RPMI8226 (cell line): ENCODE measurements around the gene CD101.

Source experiments
- DNase-seq: peaks from one replicate; pipeline ENCODE4 v3.0.0-alpha.2; 2015

CD101 gene

GRCh38 chr1:116986421-116987255, 14.9 kb upstream of the CD101 start:
- DNase-seq = no peak

GRCh38 chr1:116987256-116987555, 14.4 kb upstream of the CD101 start:
- DNase-seq = peak; percentile 7

DNA sequence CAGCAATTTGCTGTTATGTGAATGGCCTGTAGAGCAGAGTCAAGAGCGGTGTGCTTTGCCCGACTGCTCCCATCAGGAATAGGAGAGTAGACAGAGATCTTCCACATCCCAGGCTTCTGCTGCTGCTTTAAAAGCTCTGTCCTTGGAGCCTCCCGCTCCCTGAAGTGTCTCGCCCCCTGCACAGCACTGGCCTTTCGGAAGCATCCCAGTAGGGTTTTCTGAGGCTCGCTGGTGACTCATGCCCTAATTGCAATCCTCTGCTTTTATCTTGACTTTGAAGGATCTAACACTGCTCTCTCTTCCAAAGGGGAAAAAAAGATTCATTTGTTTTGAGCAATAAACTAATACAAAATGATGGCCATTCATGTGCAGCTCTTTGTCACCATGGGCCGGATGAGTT, 13.3 kb upstream of the CD101 start:
- no peak for DNase-seq

DNA sequence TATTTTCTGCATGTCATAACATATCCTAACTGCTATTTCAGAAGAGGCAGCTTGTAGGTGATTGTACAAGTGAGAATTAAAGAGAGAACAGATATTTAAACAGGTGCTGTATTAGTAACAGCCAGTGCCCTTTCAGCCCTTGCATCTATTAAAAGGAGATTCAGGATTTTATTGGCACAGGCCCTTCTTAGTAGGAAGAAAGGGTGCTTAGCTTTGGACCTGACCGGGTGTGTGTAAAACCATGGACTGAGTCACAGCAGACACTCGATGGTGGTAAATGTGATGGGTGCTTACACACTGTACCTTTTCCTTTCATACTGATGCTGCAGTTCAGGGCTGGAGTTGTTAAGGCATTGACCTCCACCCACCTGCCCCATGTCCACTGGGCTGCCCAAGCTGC, 12.7 kb upstream of the CD101 start:
- DNase-seq = no peak

DNA sequence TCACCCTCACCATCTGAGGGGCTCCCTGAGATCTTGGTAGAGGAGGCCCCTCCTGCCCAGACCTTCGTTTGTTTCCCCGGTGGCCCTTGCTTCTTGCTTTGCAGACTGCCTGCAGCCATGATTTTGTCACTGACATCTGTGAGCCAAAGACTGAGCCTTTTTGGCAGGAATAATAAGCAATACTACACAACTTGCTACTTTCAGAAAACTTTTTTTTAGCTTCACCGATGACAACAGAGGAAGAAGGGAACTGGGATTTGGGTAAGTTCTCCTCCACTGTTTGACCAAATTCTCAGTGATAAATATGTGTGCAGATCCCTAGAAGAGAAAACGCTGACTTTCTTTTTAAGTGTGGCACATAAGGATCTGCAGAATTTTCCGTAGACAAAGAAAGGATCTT, 11.7 kb upstream of the CD101 start:
- no peak for DNase-seq

DNA sequence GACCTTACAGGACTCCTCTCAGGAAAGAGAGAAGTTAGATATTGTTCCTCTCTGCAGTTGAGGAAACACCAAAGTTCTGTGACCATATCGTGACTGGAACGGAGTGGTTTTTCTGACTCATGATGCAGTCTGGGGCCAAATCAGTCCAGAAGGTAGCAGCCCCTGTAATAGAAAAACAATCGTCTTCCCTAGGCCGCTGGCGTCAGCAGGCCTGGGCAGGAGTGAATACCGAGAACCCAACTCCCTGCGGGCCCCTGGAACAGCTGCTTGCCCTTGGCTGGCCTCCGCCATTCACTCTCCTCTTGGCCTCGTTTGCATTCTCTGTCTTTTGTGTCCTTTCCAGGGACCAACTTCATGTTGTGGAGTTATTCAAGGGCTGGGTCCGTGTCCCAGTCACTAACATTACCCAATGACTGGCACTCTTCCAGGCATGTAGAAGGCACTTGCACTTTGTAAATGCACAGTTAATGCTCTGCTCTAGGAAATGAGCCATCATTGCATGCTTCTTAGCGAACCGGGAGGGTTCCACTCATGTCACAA, 10.9 kb upstream of the CD101 start:
- DNase-seq = no peak

- DNase-seq = no peak
Measured at GRCh38 chr1:116991171-116991845, 10.3 kb upstream of the CD101 start.

DNA sequence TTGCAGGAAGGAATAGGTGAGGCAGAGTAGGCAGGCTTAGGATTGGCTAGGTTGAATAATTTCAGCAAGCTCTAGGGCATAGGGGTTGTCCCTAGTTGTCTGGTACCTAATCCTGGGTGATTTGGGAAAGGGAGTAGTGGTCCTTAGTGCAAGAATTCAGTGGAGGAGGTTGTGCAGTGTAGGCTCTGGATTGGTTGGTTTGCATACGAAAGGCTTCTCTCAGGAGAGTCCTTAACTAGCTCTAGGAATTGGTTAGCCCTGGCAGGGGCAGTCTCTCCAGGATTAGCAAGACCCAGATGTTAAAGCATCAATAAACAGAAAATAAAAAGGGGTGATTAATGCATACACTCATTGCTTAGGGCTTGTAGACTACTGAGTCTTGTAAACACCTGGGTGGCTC, 9.6 kb upstream of the CD101 start:
- DNase-seq = no peak

DNA sequence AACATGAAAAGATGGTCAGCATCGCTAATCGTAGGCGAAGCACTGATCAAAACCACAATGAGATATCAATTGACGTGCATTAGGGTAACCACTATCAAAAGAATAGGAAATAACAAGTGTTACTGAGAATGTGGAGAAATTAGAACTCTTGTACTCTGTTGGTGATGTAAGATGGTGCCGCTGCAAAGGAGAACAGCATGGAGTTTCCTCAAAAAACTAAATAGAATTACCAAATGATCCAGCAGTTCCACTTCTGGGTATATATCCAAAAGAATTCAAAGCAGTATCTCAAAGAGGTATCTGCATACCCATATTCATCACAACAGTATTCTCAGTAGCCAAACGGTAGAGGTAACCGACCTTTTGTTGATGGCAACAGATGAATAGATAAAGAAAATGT, 8.3 kb upstream of the CD101 start:
- no peak for DNase-seq

- no peak for DNase-seq
Measured at GRCh38 chr1:116994411-116994810, 7.1 kb upstream of the CD101 start.

DNA sequence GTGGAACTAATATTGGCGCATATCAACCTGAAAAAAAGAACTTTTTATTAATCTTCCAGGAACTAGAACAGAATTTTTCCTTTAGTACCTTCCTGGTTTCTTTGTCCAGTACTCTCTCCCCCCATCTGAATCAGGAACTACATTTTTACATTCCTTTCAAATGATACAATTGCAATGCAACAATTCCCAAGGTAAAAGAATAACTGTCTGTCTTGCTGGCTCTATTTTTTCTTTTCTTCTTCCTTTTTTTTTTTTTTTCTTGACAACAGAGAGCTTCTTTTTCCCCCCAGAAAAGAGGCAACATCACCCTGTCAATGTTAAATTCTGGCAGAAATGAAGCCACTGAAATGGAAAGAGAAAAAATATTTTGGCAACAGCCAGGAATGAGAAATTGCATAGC, 4.5 kb upstream of the CD101 start:
- DNase-seq = no peak

- no peak for DNase-seq
Measured at GRCh38 chr1:116997636-116998035, 3.9 kb upstream of the CD101 start.

DNA sequence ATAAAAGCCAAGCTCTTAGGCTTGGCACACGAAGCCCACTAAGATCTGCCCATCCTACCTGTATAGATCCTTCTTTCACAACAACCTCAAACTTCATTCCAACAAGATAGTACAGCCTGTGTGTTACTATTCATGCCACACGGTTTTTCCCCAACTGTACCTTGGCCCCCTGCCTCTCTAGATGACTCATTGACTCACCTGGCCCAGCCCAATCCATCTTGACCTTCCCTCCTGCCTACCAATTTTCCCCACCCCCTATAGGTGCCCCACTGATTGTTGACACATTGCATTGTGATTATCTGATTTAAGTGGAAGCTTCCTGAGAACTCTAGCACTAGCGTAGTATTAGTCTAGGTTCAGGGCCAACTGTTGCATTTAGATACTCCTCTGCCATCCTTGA, 2.0 kb upstream of the CD101 start:
- DNase-seq = no peak

DNA sequence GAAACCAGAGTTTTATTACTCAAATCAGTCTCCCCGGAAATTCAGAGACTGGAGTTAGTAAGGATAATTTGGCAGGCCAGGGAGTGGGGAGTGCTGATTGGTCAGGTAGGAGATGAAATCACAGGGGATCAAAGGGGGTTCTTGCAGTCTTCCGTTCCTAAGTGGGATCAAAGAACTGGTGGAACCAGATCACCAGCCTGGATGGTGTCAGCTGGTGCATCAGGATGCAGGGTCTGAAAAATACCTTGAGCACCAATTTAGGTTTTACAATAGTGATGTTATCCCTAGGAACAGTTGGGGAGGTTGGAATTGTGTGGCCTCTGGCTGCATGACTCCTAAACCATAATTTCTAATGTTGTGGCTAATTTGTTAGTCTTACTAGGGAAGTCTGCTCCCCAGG, 1.4 kb upstream of the CD101 start:
- DNase-seq = no peak

GRCh38 chr1:117003223-117003875, 1.8 kb downstream of the CD101 start:
- DNase-seq = no peak

- DNase-seq = no peak
Measured at GRCh38 chr1:117007719-117008013, 6.1 kb downstream of the CD101 start.

DNA sequence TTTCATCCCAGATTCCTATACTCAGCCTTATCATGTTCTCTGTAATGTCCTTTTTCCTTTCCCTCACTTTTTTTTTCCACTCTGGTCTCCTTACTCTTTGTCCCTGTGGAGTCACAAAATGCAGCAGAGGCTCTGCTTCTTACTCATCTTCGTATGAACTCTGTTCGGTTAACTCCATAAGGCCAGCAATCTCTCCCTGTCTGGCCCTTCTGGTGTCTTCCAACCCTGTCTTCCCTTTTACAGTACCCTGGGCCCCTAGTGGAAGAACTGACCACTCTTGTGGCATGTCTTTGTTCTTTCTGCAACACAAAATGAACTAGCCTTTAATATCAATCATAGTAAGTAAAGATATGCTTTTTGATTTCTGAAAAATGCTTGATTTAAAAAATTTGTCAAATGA, 7.1 kb downstream of the CD101 start:
- no peak for DNase-seq

DNA sequence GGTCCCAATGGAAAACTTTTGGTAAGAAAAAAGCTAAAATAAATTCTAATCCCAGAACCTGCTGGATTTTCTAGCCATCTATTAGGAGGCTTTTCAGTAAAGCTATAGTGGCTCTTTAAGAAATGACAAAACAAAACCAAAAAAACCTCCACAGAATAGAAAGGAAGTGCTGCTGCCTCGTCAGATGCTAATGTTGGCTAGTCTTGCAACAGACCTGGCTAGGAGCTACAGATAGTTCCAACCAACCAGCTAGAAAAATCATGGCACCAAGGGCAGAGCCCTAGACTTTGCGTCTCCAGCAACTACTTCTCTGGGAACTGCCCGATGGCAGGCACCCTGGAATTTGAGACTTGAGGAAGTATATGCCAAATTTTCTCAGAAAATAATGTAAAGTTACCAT, 7.6 kb downstream of the CD101 start:
- DNase-seq = no peak

DNA sequence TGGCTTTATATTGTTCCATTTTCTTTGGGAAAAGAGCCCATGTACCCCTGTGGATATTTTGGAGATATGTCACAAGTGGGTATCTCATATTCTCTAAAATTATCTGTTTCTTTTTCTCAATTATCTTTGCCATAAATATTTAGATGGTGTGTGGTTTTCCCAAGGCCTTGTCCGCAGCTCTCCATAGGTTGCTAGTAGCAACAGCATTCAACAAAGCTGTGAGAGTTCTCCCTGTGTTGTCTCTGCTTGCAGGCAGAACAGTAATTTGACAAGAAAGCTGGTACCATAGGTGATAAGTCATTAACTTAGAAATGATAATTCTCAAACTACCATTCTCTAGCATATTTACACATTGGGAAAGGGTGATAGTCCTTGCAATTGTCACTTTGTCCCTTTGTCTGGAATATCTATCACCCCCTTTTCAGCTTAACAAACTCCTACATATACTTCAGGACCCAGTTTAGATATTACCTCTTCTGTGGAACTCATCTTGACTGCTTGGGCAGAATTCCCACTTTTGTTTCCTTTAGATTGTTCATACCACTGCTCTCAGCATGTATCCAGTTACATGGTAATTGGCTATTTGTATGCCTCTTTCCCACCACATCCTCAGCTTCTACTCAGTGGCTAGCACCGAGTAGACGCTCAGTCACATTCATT, 8.9 kb downstream of the CD101 start:
- no peak for DNase-seq

- DNase-seq = no peak
Measured at GRCh38 chr1:117011334-117011733, 9.8 kb downstream of the CD101 start.

GRCh38 chr1:117013309-117013858, 11.8 kb downstream of the CD101 start:
- no peak for DNase-seq

DNA sequence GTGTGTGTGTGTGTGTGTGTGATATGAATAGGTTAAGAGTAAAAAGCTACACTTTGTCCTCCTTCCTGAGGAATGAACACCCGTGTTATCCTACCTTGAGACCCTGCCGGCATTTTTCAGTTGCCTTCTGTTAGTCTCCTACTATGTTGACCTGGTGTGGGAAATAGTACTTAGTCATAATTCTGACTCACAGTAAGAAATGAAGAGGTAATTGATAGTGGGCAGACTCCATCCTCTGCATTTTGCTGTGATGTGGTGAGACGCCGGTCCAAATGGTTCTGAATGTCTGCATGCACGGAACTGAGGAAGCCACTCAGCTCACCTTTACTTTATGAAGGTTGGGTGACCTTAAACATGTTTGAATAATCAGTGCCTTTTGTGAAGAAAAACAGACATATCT, 12.6 kb downstream of the CD101 start:
- DNase-seq = no peak

DNA sequence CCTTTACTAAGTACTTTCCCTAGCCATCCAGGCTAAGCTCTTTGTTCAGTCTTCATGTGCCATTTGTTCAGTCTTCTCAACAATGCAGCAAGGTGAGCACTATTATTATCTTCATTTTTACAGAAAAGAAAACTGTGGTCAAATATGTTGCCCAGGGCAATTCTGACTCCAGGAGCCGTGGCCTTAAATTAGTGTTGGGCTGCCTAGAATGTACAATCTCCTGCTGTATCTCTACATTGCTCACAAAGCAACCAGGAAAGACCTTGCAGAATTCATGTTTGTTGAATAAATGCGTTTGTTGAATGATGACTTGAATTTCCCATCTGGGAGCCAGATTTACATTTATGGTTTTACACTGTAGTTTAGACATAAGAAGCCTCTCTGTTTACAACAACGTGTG, 14.2 kb downstream of the CD101 start:
- DNase-seq = no peak
